Suprapubic skin (tissue), 4 donors: ENCODE data around the gene ZNF629.

ENCODE experiments used
- EP300 ChIP-seq: sonication (generic); formaldehyde crosslinking; IDR thresholded peaks from one replicate; pipeline ENCODE4 v1.6.1; 2017; ENCODE audit warnings: antibody characterized with exemption
- POLR2A ChIP-seq, 2 donors: fragments of 450-650 bp; IDR thresholded peaks; one replicate each; pipeline ENCODE4 v1.6.1; 2017; ENCODE audit warnings: antibody characterized with exemption in 2 of 2, mild to moderate bottlenecking in 2 of 2, moderate library complexity in 2 of 2
- POLR2AphosphoS5 ChIP-seq, 3 donors: sonication (generic); formaldehyde crosslinking; IDR thresholded peaks; one replicate each; pipeline ENCODE4 v1.6.1; 2017; ENCODE audit warnings: antibody characterized with exemption in 3 of 3
- TF ChIP-seq, protein P1 (sequence below), 2 donors: fragments of 200-600 bp in 1 of 2; fragments of 450-650 bp in 1 of 2; sonication (generic) in 1 of 2; IDR thresholded peaks; one replicate each; pipeline ENCODE4 v1.5.1; 2016 to 2019; ENCODE audit warnings: antibody characterized with exemption in 2 of 2, mild to moderate bottlenecking in 1 of 2, moderate library complexity in 1 of 2

DNA sequence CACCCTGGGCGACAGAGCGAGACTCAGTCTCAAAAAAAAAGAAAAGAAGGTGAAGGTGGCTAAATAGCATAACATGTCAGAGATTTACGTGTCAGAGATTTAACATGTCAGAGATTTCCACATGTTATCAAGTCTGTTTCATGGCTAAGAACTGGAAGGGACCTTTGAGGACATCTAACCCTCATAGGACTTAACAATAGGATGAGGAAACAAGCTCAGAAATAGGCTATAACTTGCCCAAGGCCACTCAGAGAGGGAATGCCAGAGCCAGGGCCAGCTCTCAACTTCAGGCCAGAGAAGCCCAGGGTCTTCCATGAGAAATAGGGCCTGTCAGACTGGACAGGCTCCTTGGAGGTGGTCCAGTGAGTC lies 26.8 kb upstream of the ZNF629 start:
- TF ChIP-seq EP300 (peak; percentile 51), POLR2A (IDR thresholded peaks at IDR 0.05) (no peak), POLR2AphosphoS5 (IDR thresholded peaks at IDR 0.05) (no peak)
- TF ChIP-seq, protein P1, sequence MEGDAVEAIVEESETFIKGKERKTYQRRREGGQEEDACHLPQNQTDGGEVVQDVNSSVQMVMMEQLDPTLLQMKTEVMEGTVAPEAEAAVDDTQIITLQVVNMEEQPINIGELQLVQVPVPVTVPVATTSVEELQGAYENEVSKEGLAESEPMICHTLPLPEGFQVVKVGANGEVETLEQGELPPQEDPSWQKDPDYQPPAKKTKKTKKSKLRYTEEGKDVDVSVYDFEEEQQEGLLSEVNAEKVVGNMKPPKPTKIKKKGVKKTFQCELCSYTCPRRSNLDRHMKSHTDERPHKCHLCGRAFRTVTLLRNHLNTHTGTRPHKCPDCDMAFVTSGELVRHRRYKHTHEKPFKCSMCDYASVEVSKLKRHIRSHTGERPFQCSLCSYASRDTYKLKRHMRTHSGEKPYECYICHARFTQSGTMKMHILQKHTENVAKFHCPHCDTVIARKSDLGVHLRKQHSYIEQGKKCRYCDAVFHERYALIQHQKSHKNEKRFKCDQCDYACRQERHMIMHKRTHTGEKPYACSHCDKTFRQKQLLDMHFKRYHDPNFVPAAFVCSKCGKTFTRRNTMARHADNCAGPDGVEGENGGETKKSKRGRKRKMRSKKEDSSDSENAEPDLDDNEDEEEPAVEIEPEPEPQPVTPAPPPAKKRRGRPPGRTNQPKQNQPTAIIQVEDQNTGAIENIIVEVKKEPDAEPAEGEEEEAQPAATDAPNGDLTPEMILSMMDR (IDR thresholded peaks at IDR 0.05): no peak
